ENCODE results near the gene EXOC6B. TPM values are rescaled to one million over a fixed set of nuclear protein-coding genes. Genes with fewer than 3 reads are reported as not detected.
"Not testable (repeated sequence)": the region's sequence is repeated elsewhere in the genome, so short reads cannot be mapped to it uniquely, and the experiment has no call there.

EXOC6B gene
- total RNA-seq, 6 experiments from 2014 or later, result 7.8 to 15.1 (median 9.1) TPM

GRCh38 chr2:72570413-72570812 is 255.4 kb downstream of the EXOC6B start:
- 84% methylated on average over 1 of the region's 1 CpG for WGBS (ENCODE audit: insufficient coverage, low coverage, low lambda C conversion rate, missing lambda C conversion rate)
- Histone ChIP-seq H3K27ac (no peak overlapping the region), H3K4me3 (no peak overlapping the region), H3K9me3 (no peaks in the 10 kb centered on the region), H3K36me3 (no peaks in the 10 kb centered on the region), H3K27me3 (no peaks in the 10 kb centered on the region), H3K4me1 (peaks cover 0 to 3% (median 0%) of the 10 kb centered on the region in 4 donors)
- intact Hi-C loops (cut with DNase I), result no loop called here
- no peak for ATAC-seq
- no peak for TF ChIP-seq CTCF (IDR thresholded peaks at IDR 0.05)
- TF ChIP-seq POLR2A (IDR thresholded peaks at IDR 0.05), result no peak
- DNase-seq, result no peak

GRCh38 chr2:72562451-72563153 is 263.2 kb downstream of the EXOC6B start:
- Histone ChIP-seq H3K27me3 (no peaks in the 10 kb centered on the region), H3K4me1 (peaks cover 0 to 6% (median 0%) of the 10 kb centered on the region in 4 donors), H3K36me3 (no peaks in the 10 kb centered on the region), H3K27ac (no peak overlapping the region), H3K9me3 (no peaks in the 10 kb centered on the region), H3K4me3 (no peak overlapping the region)
- intact Hi-C loops (cut with DNase I), result no loop called here
- no peak for TF ChIP-seq POLR2A (IDR thresholded peaks at IDR 0.05)
- no peak for TF ChIP-seq CTCF (IDR thresholded peaks at IDR 0.05)
- ATAC-seq, result peak in 1 of 4 donors; percentile 52
- no peak for DNase-seq
- WGBS (ENCODE audit: insufficient coverage, low coverage, low lambda C conversion rate, missing lambda C conversion rate), result 42% methylated on average over 4 of the region's 4 CpGs

GRCh38 chr2:72561621-72562318 is 264.1 kb downstream of the EXOC6B start:
- TF ChIP-seq CTCF (IDR thresholded peaks at IDR 0.05) (no peak), POLR2A (IDR thresholded peaks at IDR 0.05) (no peak)
- Histone ChIP-seq H3K9me3 (no peaks in the 10 kb centered on the region), H3K4me3 (no peak overlapping the region), H3K27me3 (no peaks in the 10 kb centered on the region), H3K27ac (no peak overlapping the region), H3K4me1 (peaks cover 0 to 6% (median 0%) of the 10 kb centered on the region in 4 donors), H3K36me3 (no peaks in the 10 kb centered on the region)
- intact Hi-C loops (cut with DNase I), result no loop called here
- DNase-seq, result no peak
- peak in 1 of 4 donors; percentile 35 for ATAC-seq
- 56% methylated on average over 4 of the region's 4 CpGs for WGBS (ENCODE audit: insufficient coverage, low coverage, low lambda C conversion rate, missing lambda C conversion rate)

- no peak overlapping the region for H3K4me3 ChIP-seq
- no peaks in the 10 kb centered on the region for H3K36me3 ChIP-seq
- ATAC-seq (no peak), DNase-seq (no peak)
- peaks cover 0 to 6% (median 0%) of the 10 kb centered on the region in 4 donors for H3K4me1 ChIP-seq
- intact Hi-C loops (cut with DNase I), result no loop called here
- H3K9me3 ChIP-seq, result no peaks in the 10 kb centered on the region
- no peaks in the 10 kb centered on the region for H3K27me3 ChIP-seq
- TF ChIP-seq POLR2A (IDR thresholded peaks at IDR 0.05) (no peak), CTCF (IDR thresholded peaks at IDR 0.05) (no peak)
- H3K27ac ChIP-seq, result no peak overlapping the region
- WGBS (ENCODE audit: insufficient coverage, low coverage, low lambda C conversion rate, missing lambda C conversion rate), result 89% methylated on average over 1 of the region's 1 CpG
These were observed 269.9 kb downstream of the EXOC6B start for GRCh38 chr2:72555943-72556342.

GRCh38 chr2:72555363-72555762 is 270.5 kb downstream of the EXOC6B start:
- DNase-seq; intact Hi-C loops (cut with DNase I); H3K36me3 ChIP-seq; H3K9me3 ChIP-seq; H3K27ac ChIP-seq; H3K27me3 ChIP-seq; H3K4me3 ChIP-seq; H3K4me1 ChIP-seq; ATAC-seq: not testable (repeated sequence)
- no CpG with 5 or more reads among the region's 1 CpG for WGBS (ENCODE audit: insufficient coverage, low coverage, low lambda C conversion rate, missing lambda C conversion rate)

GRCh38 chr2:72554910-72555309 is 270.9 kb downstream of the EXOC6B start:
- H3K27ac ChIP-seq; H3K9me3 ChIP-seq; ATAC-seq; H3K27me3 ChIP-seq; H3K4me3 ChIP-seq; DNase-seq; H3K4me1 ChIP-seq; H3K36me3 ChIP-seq; intact Hi-C loops (cut with DNase I): not testable (repeated sequence)
- no CpG with 5 or more reads among the region's 1 CpG for WGBS (ENCODE audit: insufficient coverage, low coverage, low lambda C conversion rate, missing lambda C conversion rate)
